GM19023 (cell line): Measurements from ENCODE around the gene PTGER4.
"Not testable (repeated sequence)": the region's sequence is repeated elsewhere in the genome, so short reads cannot be mapped to it uniquely, and the experiment has no call there.

Source experiments
- ATAC-seq: cut with Tn5 transposase; IDR thresholded peaks from one replicate; pipeline ENCODE4 v1.9.1; 2021; ENCODE audit warnings: mild to moderate bottlenecking, moderate library complexity; ENCODE audit not compliant: unreplicated experiment

The PTGER4 gene

GRCh38 chr5:40688996-40689395, 9.3 kb downstream of the PTGER4 start:
- ATAC-seq, result no peak

- no peak for ATAC-seq
These were observed 9.7 kb downstream of the PTGER4 start for GRCh38 chr5:40689438-40689837.

GRCh38 chr5:40690267-40690666, 10.6 kb downstream of the PTGER4 start:
- ATAC-seq, result no peak

GRCh38 chr5:40691894-40692293, 12.2 kb downstream of the PTGER4 start:
- no peak for ATAC-seq

GRCh38 chr5:40694433-40694832, 14.7 kb downstream of the PTGER4 start:
- no peak for ATAC-seq

GRCh38 chr5:40700116-40700782, 20.5 kb downstream of the PTGER4 start:
- no peak for ATAC-seq

- ATAC-seq, result not testable (repeated sequence)
These were observed 22.3 kb downstream of the PTGER4 start for GRCh38 chr5:40702027-40702426.

GRCh38 chr5:40705484-40705883, 25.8 kb downstream of the PTGER4 start:
- not testable (repeated sequence) for ATAC-seq

- ATAC-seq, result not testable (repeated sequence)
These were observed 30.9 kb downstream of the PTGER4 start for GRCh38 chr5:40710575-40710974.

GRCh38 chr5:40714001-40714400, 34.3 kb downstream of the PTGER4 start:
- no peak for ATAC-seq

GRCh38 chr5:40716000-40716399, 36.3 kb downstream of the PTGER4 start:
- ATAC-seq, result no peak

GRCh38 chr5:40716590-40716989, 36.9 kb downstream of the PTGER4 start:
- no peak for ATAC-seq

GRCh38 chr5:40717281-40717680, 37.6 kb downstream of the PTGER4 start:
- no peak for ATAC-seq

- no peak for ATAC-seq
These were observed 40.4 kb downstream of the PTGER4 start for GRCh38 chr5:40720069-40720468.

- ATAC-seq, result not testable (repeated sequence)
These were observed 42.8 kb downstream of the PTGER4 start for GRCh38 chr5:40722497-40722911.

GRCh38 chr5:40733434-40733833, 53.7 kb downstream of the PTGER4 start:
- no peak for ATAC-seq

- no peak for ATAC-seq
These were observed 54.3 kb downstream of the PTGER4 start for GRCh38 chr5:40733879-40734563.

GRCh38 chr5:40734986-40735385, 55.3 kb downstream of the PTGER4 start:
- no peak for ATAC-seq

GRCh38 chr5:40735609-40736008, 55.9 kb downstream of the PTGER4 start:
- no peak for ATAC-seq

- peak; percentile 64 for ATAC-seq
These were observed 56.6 kb downstream of the PTGER4 start for GRCh38 chr5:40736103-40736875.

GRCh38 chr5:40738502-40738901, 58.8 kb downstream of the PTGER4 start:
- no peak for ATAC-seq
